ENCODE data around the gene CYP2U1. TPM values are rescaled to one million over a fixed set of nuclear protein-coding genes. Genes with fewer than 3 reads are reported as not detected.

Gene CYP2U1
- total and polyA plus RNA-seq, 9 of the 15 experiments (the other 6 are each of a cell fraction or from before 2014, with no cell fraction given): 0.03 to 0.15 (median 0.07) TPM

DNA sequence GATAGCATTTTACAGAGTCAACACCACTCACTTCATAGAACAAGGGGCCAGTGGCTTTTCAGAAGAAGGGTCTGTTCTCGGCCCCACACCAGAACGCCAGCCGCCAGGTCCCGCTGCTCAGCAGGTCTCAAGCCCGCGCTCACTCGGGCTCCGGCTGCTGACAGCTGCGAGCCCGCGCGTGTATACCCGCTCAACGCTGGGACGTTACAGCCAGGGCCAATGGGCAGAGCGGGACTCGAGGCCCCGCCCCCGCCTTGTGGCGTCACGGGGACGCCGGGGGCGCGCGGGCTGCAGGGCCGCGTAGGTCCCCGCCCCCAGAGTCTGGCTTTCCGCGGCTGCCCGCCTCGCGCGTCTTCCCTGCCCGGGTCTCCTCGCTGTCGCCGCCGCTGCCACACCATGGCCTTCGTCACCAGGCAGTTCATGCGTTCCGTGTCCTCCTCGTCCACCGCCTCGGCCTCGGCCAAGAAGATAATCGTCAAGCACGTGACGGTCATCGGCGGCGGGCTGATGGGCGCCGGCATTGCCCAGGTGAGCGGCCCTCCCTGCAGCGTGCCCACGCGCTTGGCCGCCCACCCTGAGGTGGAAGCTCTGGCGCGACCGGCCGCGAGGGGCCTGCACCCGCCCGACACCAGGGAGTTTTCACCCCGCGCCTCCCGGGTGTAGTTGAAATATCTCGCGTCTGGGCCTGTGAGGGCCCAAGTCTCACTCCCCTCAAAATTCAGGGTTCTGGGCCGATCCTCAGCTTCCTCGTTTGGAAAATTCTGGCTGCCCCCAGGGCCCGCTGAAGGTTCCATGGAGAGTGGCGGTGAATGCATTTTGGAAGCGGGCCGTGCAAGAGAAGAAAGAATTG is 58.4 kb downstream of the CYP2U1 start, which contains the start of gene HADH (continued):
- TF ChIP-seq SAP30 (IDR thresholded peaks at IDR 0.05; ENCODE audit: borderline replicate concordance, insufficient read depth, low read depth, low read length, poor library complexity, severe bottlenecking): peak; percentile 68
- TF ChIP-seq KLF6 (CRISPR knock-in tag; IDR thresholded peaks at IDR 0.05; ENCODE audit: borderline replicate concordance): no peak
- peak; percentile 56 for TF ChIP-seq FIP1L1 (IDR thresholded peaks at IDR 0.05; ENCODE audit: low read depth, low read length, poor library complexity, severe bottlenecking)
- 0 out of 2 replicates have a peak, but pooled peaks have one; percentile 70 for TF ChIP-seq ZNF609 (CRISPR knock-in tag; IDR thresholded peaks at IDR 0.05; ENCODE audit: borderline replicate concordance)
- TF ChIP-seq HDGF (IDR thresholded peaks at IDR 0.05): no peak
- TF ChIP-seq FOXK2 (conservative IDR thresholded peaks at IDR 0.05 in 1 of 2, IDR thresholded peaks at IDR 0.05 in 1 of 2; ENCODE audit: low read depth in 2 of 2): peak; percentile 39 to 76; a peak in 1 of 4 replicates
- TF ChIP-seq ZNF282 (CRISPR knock-in tag; IDR thresholded peaks at IDR 0.05): 0 out of 2 replicates have a peak, but pooled peaks have one; percentile 29
- TF ChIP-seq, protein P1, sequence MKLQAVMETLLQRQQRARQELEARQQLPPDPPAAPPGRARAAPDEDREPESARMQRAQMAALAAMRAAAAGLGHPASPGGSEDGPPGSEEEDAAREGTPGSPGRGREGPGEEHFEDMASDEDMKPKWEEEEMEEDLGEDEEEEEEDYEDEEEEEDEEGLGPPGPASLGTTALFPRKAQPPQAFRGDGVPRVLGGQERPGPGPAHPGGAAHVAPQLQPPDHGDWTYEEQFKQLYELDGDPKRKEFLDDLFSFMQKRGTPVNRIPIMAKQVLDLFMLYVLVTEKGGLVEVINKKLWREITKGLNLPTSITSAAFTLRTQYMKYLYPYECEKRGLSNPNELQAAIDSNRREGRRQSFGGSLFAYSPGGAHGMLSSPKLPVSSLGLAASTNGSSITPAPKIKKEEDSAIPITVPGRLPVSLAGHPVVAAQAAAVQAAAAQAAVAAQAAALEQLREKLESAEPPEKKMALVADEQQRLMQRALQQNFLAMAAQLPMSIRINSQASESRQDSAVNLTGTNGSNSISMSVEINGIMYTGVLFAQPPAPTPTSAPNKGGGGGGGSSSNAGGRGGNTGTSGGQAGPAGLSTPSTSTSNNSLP (IDR thresholded peaks at IDR 0.05; ENCODE audit: borderline replicate concordance, low read depth, low read length): 0 out of 2 replicates have a peak, but pooled peaks have one; percentile 31
- TF ChIP-seq TBL1XR1 (IDR thresholded peaks at IDR 0.05; ENCODE audit: low read length in 2 of 2): peak in 1 of 2 experiments; percentile 30; a peak in 1 of 4 replicates
- TF ChIP-seq PML (IDR thresholded peaks at IDR 0.05; ENCODE audit: low read length): peak; percentile 72
- TF ChIP-seq, protein P2, sequence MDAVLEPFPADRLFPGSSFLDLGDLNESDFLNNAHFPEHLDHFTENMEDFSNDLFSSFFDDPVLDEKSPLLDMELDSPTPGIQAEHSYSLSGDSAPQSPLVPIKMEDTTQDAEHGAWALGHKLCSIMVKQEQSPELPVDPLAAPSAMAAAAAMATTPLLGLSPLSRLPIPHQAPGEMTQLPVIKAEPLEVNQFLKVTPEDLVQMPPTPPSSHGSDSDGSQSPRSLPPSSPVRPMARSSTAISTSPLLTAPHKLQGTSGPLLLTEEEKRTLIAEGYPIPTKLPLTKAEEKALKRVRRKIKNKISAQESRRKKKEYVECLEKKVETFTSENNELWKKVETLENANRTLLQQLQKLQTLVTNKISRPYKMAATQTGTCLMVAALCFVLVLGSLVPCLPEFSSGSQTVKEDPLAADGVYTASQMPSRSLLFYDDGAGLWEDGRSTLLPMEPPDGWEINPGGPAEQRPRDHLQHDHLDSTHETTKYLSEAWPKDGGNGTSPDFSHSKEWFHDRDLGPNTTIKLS (IDR thresholded peaks at IDR 0.05; ENCODE audit: borderline replicate concordance, low read depth): no peak
- TF ChIP-seq NBN (IDR thresholded peaks at IDR 0.05; ENCODE audit: low read depth): no peak
- no peak for TF ChIP-seq ELF1 (tag; IDR thresholded peaks at IDR 0.05)
- no peak for TF ChIP-seq TRIM25 (IDR thresholded peaks at IDR 0.05; ENCODE audit: borderline replicate concordance)
- peak; percentile 50 for TF ChIP-seq TAF9B (IDR thresholded peaks at IDR 0.05; ENCODE audit: partially characterized antibody)
- TF ChIP-seq CTBP1 (IDR thresholded peaks at IDR 0.05; ENCODE audit: borderline replicate concordance): peak; percentile 76
